ENCODE data around the gene RIMBP2.

The RIMBP2 gene

DNA sequence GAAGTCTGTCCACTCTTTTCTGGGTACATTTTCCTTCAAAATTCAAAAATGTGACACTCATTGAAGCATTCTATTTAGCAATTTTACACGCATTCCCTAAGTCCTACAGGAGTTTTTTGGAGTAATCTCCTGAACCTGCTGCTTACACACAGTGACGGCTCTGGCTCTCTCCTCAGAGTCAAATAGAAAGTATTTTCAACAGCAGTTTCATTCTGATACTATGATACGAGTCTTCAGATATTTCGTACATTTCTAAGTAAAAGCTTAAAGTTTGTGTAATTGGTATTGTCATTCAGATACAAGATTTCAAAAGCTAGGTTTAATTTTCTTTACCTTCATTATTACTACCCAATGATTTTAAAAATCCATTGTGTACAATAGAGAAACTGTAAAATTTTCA lies 342.0 kb downstream of the RIMBP2 start:
- no peak for DNase-seq (ENCODE audit: low read depth in 2 of 2)

DNA sequence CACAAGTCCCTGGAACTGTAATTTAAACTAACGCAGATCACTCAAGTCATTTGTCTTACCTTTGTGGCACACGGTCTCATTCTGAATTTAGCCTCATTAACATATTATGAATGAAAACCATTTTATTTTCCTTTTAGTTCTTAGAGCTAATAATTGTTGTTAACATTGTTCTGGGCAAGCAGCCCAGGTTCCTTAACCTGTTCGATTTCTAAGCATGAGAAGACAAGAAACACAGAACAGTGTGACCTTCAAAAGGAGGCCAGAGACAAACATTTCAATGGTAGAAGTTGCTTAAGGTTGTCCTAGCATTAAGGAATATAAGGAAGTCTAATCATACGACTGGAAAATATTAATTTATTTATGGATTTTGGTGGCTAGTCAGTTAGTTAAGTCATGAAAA lies 343.2 kb downstream of the RIMBP2 start:
- no peak for DNase-seq (ENCODE audit: low read depth in 2 of 2)

DNA sequence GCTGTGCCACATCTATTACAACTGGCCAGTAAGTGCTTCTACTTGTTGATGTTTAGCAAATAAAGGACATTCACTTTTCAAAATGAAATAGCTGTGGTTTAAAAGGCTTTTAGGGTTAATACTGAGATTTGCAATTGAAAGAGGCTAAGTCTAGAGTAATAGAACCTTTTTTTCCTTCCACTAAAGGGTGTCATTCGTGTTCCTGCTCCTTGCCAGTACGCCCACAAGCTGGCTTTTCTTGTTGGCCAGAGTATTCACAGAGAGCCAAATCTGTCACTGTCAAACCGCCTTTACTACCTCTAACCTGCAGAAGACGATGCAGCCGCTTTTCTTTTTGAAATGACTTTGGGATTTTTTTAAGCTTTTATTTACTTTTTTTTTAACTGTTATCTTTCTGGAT lies 344.8 kb downstream of the RIMBP2 start:
- DNase-seq (ENCODE audit: low read depth in 2 of 2), result no peak

DNA sequence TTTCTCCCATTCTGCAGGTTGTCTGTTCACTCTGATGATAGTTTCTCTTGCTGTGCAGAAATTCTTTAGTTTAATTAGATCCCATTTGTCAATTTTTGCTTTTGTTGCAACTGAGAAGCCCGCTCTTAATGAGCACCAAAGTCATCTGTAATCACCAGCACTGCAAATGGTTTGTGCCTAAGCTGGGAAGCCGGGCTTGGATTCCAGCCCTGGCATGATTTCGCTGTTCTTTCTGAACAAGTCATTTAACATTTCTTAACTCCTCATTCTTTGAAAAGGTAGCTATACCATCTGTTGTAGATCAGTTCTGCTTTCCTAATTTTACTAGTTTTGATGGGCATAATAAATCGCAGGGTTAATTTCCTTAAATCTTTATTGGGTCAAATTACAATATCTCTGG lies 346.3 kb downstream of the RIMBP2 start:
- no peak for DNase-seq (ENCODE audit: low read depth in 2 of 2)

DNA sequence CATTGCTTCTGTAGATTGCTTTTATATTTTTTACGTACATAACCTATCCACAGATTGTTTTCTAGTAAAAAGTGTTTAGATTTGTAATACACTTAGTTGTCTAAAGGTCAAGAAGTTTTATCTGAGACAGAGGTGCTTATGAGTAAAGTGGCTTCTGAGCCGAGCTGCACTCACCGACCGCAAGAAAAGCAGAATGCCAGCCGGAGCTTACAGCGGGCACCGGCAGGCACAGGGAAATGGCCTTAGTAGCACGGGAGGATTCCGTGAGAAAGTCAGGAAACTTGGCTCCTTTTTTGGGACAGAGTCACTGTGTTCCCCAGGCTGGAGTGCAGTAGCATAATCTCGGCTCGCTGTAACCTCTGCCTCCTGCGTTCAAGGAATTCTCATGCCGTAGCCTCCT lies 348.6 kb downstream of the RIMBP2 start:
- DNase-seq (ENCODE audit: low read depth in 2 of 2), result no peak

DNA sequence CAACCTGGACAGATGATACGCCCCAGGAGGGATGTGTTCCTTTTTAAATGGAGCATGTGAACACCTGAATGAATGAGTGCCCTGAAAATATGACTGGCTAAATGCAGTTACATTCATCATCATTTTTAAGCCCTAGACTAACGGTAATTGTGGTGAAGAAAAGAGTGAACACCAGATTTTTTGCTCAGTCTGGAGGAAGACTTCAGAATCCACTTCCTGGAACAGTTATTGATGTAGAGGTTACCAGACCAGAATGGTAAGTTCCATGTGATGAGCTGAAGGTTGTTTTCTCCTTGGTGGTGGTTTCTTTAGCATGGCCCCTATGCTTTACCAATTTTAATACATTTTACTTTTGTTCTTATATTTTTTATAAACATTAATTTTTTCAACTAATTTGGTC lies 349.1 kb downstream of the RIMBP2 start:
- DNase-seq (ENCODE audit: low read depth in 2 of 2), result no peak

DNA sequence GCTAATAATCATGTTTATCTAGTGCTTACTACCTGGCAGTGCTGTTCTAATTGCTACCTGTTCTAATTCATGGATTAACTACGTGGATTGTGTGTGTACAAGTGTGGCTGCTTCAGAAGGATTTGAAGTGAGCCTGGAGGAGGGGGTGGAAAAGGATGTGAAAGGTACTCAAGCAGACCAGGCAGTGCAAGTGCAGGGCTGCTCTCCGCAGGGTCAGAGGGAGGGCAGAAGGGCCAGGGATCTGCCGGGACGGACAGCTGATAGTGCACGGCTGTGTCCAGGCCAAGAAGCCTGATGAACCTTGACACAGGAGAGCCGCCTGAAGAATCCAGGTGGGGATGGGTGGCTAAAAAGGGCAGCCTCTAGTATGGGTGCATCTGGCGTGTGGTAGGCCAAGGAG lies 349.9 kb downstream of the RIMBP2 start:
- no peak for DNase-seq (ENCODE audit: low read depth in 2 of 2)

DNA sequence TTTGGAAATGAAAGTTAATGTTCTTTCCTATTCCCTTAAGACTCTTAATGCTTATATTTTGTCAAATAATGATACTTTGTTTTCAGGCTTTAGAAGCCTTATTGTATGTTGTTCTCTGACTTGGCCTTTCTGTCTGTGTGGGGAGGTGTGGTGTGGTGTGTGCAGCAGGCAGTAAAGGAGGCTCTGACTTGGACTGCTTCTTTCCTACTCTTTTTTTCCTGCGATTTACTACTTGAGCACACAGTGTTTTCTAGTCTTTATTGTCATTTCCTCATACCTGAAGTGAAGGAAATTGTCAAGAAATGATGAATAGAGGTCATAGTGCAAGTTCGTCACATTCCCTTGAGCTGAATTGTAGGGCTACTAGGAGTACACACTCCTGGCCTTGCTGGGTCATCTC lies 351.5 kb downstream of the RIMBP2 start:
- no peak for DNase-seq (ENCODE audit: low read depth in 2 of 2)

DNA sequence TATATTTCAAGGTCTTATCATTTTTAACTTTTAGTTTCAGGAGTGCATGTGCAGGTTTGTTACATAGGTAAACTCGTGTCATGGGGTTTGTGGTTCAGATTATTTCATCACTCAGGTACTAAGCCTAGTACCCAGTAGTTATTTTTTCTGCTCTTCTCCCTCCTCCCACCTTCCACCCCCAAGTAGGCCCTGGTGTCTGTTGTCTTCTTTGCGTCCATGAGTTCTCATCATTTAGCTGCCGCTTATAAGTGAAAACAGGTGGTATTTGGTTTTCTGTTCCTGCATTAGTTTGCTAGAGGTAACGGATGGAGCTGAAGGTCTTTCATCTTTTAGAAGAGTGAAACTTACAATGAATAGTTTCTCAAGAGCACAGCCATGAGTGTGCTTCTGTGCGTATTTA lies 354.0 kb downstream of the RIMBP2 start:
- DNase-seq (ENCODE audit: low read depth in 2 of 2), result no peak

DNA sequence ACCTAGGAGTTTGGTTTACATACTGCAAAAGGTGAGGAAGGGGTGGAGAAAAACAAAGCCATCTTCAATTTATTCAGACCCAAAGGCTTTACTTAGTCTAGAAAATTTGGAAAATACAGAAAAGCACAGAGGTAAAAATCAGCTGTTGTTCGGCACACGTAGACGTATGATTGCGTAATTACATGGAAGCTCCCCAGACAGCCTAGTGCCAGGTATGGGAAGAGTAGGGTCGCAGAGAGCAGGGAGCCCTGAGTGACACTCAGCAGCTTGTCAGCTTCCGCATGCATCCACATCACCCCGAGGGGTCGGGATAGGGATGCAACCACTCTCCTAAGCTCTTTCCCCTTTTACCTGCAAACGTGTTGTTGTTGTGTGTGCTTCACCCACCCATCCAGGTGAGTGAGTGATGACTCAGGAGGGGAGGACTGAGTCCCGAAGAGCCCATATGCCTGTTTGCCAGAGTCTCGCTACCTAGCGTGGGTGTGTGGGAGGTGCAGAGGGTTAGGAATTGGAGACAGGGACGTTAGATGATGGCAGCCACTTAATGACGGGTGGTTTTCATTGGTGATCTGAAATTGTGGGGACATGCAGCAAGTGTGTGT lies 358.3 kb downstream of the RIMBP2 start:
- no peak for DNase-seq (ENCODE audit: low read depth in 2 of 2)

DNA sequence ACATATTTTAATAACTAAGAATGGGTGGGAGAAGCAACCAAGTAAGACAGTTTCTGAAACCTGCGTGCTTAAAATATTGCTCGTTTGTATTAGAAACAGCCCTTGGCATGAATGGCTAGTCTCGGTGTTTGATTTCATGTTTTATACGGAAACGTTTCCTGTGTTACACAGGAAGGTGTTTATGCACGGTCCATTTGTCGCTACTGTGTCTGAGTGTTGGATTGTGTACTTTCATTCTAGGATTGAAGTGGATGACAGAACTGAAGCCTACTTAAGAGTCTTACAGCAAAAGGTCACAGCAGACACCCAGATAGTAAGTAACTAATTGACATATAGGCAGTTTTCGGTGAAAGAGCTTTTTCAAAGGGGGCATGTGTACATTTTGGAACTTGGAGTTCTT lies 358.9 kb downstream of the RIMBP2 start:
- DNase-seq (ENCODE audit: low read depth in 2 of 2), result no peak

DNA sequence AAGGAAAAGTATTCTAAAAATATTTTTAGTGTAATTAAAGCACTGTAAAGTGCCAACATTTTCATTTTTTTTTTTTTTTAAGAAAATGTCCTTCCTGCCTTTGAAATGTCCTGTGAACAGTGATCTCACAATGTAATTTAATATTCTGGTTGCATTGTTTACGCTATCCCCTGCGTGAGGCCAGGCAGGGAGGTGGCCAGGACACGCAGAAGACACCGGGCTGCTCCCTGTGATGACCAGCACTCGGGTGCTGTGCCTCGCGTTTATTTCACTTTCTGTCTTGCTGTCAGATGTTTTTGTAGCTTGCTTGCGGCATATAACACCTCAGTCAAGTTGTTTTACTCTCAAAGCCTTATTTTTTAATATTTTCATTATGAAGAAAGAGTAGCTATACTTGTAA lies 359.9 kb downstream of the RIMBP2 start:
- no peak for DNase-seq (ENCODE audit: low read depth in 2 of 2)

DNA sequence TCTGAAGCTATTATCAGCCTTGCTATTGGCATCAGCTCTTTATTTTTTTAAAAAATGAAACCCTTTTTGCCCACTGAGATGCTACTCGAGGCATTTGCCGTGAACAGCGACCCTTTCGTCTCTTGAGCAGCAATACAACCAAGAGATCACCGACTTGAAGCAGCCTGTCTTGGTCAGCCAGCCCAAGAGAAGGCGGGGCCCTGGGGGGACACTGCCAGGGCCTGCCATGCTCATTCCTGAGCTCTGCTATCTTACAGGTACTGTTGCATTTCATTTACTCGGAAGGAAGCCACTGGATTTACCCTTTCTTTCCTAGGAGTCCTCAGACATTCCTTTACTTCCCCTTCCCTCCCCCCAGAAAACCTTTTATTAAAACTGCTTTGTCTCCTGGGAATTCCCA lies 361.7 kb downstream of the RIMBP2 start:
- no peak for DNase-seq (ENCODE audit: low read depth in 2 of 2)

DNA sequence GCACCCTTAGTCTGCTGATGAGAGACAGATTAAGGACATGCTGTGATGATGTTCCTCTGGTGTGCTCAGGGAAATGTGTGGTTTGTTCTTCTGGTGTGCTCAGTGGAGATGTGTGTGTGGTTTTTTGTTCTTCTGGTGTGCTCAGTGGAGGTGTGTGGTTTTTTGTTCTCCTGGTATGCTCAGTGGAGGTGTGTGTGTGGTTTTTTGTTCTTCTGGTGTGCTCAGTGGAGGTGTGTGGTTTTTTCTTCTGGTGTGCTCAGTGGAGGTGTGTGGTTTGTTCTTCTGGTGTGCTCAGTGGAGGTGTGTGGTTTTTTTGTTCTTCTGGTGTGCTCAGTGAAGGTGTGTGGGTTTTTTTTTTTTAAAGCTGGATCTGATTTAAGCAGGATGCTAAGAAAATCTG lies 363.0 kb downstream of the RIMBP2 start:
- no peak for DNase-seq (ENCODE audit: low read depth in 2 of 2)

DNA sequence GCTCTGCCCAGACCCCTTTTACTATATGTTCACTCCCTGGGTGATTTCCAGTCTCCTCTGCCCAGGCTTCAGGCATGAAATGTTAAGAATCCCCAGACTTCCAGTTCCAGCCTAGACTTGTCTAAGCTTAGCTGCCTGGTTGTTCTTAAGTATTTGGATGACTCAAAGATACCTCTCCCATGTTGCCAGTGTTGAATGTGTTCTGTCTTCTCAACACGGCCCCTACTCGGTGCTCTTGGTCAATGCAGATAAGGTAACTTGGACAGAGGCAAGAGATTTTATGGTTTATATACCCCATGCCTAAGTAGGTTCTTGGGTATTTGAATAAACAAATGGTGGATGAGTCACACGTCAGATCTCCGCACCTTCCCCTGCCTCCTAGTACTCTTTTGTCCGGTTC lies 364.8 kb downstream of the RIMBP2 start:
- DNase-seq (ENCODE audit: low read depth in 2 of 2), result no peak

DNA sequence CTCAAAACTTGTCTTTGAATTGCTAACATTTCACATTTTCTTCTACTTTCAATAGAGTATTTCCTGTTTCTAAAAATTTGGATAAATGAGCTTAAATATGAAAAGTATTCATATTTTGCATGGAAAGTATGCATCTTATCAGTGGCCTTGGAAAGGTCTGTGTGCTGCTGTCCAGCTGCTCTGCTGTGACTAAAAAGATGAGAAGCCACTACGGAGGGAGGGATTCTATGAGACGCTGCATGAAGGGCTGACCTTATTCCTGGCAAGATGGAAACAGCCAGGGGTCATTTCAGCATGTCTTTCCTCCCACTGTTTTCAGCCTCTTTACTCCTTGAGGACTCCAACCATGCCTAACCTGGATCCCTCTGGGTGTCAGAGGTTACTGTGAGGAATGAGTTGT lies 365.4 kb downstream of the RIMBP2 start:
- DNase-seq (ENCODE audit: low read depth in 2 of 2), result no peak

DNA sequence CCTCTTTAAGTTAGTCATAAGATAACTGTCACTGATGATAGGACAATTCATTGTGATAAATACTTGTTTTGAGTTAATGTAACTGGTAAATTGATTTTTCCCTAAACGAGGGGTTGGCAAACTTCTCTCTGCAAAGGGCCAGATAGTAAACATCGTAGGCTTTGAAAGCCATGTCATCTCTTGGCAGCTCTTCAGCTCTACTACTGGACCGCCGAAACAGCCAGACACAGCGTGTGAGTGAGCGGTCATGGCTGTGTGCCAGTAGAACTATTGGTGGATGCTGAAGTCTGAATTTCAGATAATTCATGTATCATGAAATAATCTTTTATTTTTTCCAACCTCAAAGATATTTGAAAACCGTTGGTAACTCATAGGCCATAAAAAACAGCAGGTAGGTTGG lies 368.5 kb downstream of the RIMBP2 start:
- no peak for DNase-seq (ENCODE audit: low read depth in 2 of 2)
